ENCODE data around the gene TRIM27. TPM values are rescaled to one million over a fixed set of nuclear protein-coding genes. Genes with fewer than 3 reads are reported as not detected.

The TRIM27 gene
- total RNA-seq, 1 experiment from 2014 or later = 79.8 TPM

DNA sequence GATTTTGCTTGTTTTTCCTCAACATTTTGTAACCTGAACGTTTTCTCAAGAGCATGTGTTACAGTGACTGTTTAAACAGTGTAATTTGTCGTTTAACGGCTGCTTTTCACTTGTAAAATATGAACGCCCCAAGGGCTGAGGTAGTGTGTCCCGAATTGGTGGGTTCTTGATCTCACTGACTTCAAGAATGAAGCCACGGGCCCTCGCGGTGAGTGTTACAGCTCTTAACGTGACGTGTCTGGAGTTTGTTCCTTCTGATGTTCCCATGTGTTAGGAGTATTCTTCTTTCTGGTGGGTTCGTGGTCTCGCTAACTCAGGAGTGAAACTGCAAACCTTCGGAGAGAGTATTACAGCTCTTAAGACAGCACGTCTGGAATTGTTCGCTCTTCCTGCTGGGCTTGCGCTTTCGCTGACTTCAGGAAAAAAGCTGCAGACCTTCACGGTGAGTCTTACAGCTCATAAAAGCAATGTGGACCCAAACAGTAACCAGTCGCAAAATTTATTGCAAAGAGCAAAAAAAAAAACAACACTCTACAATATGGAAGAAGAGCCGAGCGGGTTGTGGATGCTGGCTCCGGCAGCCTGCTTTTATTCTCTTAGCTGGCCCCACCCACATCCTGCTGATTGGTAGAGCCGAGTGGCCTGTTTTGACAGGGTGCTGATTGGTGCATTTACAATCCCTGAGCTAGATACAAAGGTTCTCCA lies 25.1 kb upstream of the TRIM27 start:
- peaks cover 25% of the 10 kb centered on the region for H3K27me3 Mint-ChIP-seq (ENCODE audit: low read depth)
- H3K4me3 Mint-ChIP-seq = peak overlapping the region; percentile 25
- CTCF ChIA-PET = interaction anchor here (0.6 to 1.6 kb wide), 2 partner anchors 32 to 214 kb away, joined by 4 to 7 read pairs; no protein-coding TSS in a partner anchor
- H3K4me1 Mint-ChIP-seq = peaks cover 29% of the 10 kb centered on the region
- POLR2A ChIA-PET = interaction anchor here (0.6 to 1.5 kb wide), 3 partner anchors 9 to 112 kb away, joined by 3 read pairs; no protein-coding TSS in a partner anchor
- 0 out of 2 replicates have a peak overlapping the region, but pooled peaks have one; percentile 6 for H3K27ac Mint-ChIP-seq
- H3K9me3 Mint-ChIP-seq = peaks cover 8% of the 10 kb centered on the region
- no peak for TF ChIP-seq HMGA2 (CRISPR knock-in tag; IDR thresholded peaks at IDR 0.05)
- peak; percentile 59 for TF ChIP-seq NFYB (CRISPR knock-in tag; conservative IDR thresholded peaks at IDR 0.05; ENCODE audit: low read depth)
- peaks cover 6% of the 10 kb centered on the region for H3K36me3 Mint-ChIP-seq
- ATAC-seq = no peak
- no peak for DNase-seq (ENCODE audit: low spot score)

DNA sequence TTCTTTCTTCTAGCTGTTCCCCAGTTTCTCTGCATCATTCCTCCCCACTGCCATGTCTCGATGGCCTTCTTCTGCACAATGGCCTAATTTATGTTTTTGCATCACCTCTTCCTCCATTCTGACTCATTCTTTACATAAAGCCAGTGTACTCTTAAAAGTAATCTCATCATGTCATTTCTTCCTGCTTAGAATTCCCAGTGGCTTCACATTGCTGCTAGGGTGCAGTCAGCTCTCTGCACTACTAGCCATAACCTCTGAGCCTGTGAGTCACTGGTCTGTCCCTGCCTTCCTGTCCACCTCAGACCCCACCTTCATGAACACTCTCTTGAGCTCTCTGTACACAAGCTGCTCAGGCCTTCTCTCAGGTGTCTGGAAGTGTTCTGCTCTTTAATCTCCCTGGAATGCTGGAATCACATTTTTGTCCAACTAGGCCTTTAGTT lies 24.1 kb upstream of the TRIM27 start:
- CTCF ChIA-PET = interaction anchor here (1.2 to 1.7 kb wide), 3 partner anchors 33 to 110 kb away, joined by 4 to 6 read pairs (median 4); no protein-coding TSS in a partner anchor
- no peak for ATAC-seq
- peaks cover 32% of the 10 kb centered on the region for H3K4me1 Mint-ChIP-seq
- peaks cover 6% of the 10 kb centered on the region for H3K36me3 Mint-ChIP-seq
- peaks cover 19% of the 10 kb centered on the region for H3K27me3 Mint-ChIP-seq (ENCODE audit: low read depth)
- H3K27ac Mint-ChIP-seq = no peak overlapping the region
- peak; percentile 78 for TF ChIP-seq GABPB1 (CRISPR knock-in tag; IDR thresholded peaks at IDR 0.05)
- no peak for TF ChIP-seq GRHL2 (CRISPR knock-in tag; IDR thresholded peaks at IDR 0.05; ENCODE audit: insufficient replicate concordance, severe bottlenecking)
- peaks cover 8% of the 10 kb centered on the region for H3K9me3 Mint-ChIP-seq
- POLR2A ChIA-PET = interaction anchor here (0.6 kb wide), 1 partner anchor 109 kb away, joined by 4 read pairs; no protein-coding TSS in a partner anchor
- no peak for DNase-seq (ENCODE audit: low spot score)
- H3K4me3 Mint-ChIP-seq = no peak overlapping the region

DNA sequence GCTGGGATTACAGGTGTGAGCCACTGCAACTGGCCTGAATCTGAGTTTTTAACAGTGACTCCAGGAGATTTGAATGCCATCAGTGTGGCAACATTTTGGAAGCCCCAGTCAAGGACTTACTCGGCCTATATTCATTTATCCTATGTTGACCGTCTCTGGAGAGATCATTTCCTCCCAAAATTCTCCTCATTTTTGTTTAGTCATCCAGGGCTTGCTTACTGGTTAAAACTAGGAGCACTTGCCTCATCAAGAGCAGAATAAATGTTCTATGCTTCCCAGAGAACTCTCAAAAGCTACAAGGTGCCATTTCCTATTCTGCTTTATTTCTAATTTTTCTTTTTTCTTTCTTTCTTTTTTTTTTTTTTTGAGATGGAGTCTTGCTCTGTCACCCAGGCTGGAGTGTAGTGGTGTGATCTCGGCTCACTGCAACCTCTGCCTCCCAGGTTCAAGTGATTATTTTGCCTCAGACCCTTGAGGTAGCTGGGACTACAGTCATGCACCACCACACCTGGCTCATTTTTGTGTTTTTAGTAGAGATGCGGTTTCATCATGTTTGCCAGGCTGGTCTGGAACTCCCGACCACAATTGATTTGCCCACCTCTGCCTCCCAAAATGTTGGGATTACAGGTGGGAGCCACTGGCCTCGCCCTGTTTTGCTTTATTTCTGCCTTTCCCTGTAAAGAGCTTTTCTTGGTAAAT lies 23.4 kb upstream of the TRIM27 start:
- Mint-ChIP-seq H3K27ac (no peak overlapping the region), H3K9me3 (peaks cover 8% of the 10 kb centered on the region), H3K27me3 (ENCODE audit: low read depth) (peaks cover 19% of the 10 kb centered on the region), H3K36me3 (peaks cover 6% of the 10 kb centered on the region), H3K4me3 (no peak overlapping the region), H3K4me1 (peaks cover 36% of the 10 kb centered on the region)
- ChIA-PET CTCF (interaction anchor here (1.2 to 1.7 kb wide), 2 partner anchors 34 to 110 kb away, joined by 4 to 6 read pairs; no protein-coding TSS in a partner anchor), POLR2A (interaction anchor here (0.6 to 0.7 kb wide), 2 partner anchors 108 to 419 kb away, joined by 4 read pairs; no protein-coding TSS in a partner anchor)
- DNase-seq (ENCODE audit: low spot score) = no peak
- TF ChIP-seq, protein P1, sequence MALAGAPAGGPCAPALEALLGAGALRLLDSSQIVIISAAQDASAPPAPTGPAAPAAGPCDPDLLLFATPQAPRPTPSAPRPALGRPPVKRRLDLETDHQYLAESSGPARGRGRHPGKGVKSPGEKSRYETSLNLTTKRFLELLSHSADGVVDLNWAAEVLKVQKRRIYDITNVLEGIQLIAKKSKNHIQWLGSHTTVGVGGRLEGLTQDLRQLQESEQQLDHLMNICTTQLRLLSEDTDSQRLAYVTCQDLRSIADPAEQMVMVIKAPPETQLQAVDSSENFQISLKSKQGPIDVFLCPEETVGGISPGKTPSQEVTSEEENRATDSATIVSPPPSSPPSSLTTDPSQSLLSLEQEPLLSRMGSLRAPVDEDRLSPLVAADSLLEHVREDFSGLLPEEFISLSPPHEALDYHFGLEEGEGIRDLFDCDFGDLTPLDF (CRISPR knock-in tag; IDR thresholded peaks at IDR 0.05) = no peak
- TF ChIP-seq, protein P2, sequence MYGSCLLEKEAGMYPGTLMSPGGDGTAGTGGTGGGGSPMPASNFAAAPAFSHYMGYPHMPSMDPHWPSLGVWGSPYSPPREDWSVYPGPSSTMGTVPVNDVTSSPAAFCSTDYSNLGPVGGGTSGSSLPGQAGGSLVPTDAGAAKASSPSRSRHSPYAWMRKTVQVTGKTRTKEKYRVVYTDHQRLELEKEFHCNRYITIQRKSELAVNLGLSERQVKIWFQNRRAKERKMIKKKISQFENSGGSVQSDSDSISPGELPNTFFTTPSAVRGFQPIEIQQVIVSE (CRISPR knock-in tag; IDR thresholded peaks at IDR 0.05; ENCODE audit: borderline replicate concordance) = no peak
- no peak for TF ChIP-seq ZBTB21 (CRISPR knock-in tag; IDR thresholded peaks at IDR 0.05; ENCODE audit: borderline replicate concordance)
- TF ChIP-seq, protein P3, sequence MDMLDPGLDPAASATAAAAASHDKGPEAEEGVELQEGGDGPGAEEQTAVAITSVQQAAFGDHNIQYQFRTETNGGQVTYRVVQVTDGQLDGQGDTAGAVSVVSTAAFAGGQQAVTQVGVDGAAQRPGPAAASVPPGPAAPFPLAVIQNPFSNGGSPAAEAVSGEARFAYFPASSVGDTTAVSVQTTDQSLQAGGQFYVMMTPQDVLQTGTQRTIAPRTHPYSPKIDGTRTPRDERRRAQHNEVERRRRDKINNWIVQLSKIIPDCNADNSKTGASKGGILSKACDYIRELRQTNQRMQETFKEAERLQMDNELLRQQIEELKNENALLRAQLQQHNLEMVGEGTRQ (CRISPR knock-in tag; IDR thresholded peaks at IDR 0.05) = no peak
- TF ChIP-seq, protein P4, sequence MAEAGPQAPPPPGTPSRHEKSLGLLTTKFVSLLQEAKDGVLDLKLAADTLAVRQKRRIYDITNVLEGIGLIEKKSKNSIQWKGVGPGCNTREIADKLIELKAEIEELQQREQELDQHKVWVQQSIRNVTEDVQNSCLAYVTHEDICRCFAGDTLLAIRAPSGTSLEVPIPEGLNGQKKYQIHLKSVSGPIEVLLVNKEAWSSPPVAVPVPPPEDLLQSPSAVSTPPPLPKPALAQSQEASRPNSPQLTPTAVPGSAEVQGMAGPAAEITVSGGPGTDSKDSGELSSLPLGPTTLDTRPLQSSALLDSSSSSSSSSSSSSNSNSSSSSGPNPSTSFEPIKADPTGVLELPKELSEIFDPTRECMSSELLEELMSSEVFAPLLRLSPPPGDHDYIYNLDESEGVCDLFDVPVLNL (CRISPR knock-in tag; IDR thresholded peaks at IDR 0.05; ENCODE audit: borderline replicate concordance, low read depth) = no peak
- TF ChIP-seq, protein P5, sequence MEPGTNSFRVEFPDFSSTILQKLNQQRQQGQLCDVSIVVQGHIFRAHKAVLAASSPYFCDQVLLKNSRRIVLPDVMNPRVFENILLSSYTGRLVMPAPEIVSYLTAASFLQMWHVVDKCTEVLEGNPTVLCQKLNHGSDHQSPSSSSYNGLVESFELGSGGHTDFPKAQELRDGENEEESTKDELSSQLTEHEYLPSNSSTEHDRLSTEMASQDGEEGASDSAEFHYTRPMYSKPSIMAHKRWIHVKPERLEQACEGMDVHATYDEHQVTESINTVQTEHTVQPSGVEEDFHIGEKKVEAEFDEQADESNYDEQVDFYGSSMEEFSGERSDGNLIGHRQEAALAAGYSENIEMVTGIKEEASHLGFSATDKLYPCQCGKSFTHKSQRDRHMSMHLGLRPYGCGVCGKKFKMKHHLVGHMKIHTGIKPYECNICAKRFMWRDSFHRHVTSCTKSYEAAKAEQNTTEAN (CRISPR knock-in tag; IDR thresholded peaks at IDR 0.05) = no peak
- TF ChIP-seq, protein P6, sequence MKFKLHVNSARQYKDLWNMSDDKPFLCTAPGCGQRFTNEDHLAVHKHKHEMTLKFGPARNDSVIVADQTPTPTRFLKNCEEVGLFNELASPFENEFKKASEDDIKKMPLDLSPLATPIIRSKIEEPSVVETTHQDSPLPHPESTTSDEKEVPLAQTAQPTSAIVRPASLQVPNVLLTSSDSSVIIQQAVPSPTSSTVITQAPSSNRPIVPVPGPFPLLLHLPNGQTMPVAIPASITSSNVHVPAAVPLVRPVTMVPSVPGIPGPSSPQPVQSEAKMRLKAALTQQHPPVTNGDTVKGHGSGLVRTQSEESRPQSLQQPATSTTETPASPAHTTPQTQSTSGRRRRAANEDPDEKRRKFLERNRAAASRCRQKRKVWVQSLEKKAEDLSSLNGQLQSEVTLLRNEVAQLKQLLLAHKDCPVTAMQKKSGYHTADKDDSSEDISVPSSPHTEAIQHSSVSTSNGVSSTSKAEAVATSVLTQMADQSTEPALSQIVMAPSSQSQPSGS (CRISPR knock-in tag; IDR thresholded peaks at IDR 0.05; ENCODE audit: borderline replicate concordance, low read depth) = no peak
- TF ChIP-seq, protein P7, sequence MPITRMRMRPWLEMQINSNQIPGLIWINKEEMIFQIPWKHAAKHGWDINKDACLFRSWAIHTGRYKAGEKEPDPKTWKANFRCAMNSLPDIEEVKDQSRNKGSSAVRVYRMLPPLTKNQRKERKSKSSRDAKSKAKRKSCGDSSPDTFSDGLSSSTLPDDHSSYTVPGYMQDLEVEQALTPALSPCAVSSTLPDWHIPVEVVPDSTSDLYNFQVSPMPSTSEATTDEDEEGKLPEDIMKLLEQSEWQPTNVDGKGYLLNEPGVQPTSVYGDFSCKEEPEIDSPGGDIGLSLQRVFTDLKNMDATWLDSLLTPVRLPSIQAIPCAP (CRISPR knock-in tag; IDR thresholded peaks at IDR 0.05) = no peak
- TF ChIP-seq GABPB1 (CRISPR knock-in tag; IDR thresholded peaks at IDR 0.05) = no peak
- no peak for ATAC-seq
